Measurements from ENCODE around the gene LRMDA.

DNA sequence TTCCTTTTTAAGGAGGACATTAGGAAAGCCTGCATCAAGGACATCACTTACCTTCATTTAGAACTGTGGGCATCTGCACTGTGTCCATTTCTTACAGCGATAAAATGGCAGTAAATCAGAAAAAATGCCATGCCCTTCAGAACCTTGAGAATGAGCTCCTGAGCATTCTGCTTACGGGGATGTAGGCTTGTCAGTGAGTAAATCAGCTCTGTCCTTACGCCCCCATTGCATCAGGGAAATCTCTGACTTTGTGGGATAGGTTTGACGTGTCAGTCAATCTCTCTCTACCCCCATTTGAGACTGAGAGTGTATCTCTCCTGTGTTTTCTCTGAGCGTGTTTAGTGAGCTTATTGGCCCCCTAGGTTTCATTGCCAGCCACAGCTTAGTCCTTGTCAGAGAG lies 837.1 kb downstream of the LRMDA start:
- no peak for TF ChIP-seq EZH2 (IDR thresholded peaks at IDR 0.05; ENCODE audit: low read length)
- TF ChIP-seq, protein P1, sequence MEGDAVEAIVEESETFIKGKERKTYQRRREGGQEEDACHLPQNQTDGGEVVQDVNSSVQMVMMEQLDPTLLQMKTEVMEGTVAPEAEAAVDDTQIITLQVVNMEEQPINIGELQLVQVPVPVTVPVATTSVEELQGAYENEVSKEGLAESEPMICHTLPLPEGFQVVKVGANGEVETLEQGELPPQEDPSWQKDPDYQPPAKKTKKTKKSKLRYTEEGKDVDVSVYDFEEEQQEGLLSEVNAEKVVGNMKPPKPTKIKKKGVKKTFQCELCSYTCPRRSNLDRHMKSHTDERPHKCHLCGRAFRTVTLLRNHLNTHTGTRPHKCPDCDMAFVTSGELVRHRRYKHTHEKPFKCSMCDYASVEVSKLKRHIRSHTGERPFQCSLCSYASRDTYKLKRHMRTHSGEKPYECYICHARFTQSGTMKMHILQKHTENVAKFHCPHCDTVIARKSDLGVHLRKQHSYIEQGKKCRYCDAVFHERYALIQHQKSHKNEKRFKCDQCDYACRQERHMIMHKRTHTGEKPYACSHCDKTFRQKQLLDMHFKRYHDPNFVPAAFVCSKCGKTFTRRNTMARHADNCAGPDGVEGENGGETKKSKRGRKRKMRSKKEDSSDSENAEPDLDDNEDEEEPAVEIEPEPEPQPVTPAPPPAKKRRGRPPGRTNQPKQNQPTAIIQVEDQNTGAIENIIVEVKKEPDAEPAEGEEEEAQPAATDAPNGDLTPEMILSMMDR (optimal IDR thresholded peaks at IDR 0.05 in 1 of 3, IDR thresholded peaks at IDR 0.05 in 1 of 3, conservative IDR thresholded peaks at IDR 0.05 in 1 of 3; ENCODE audit: extremely low read depth in 1 of 3, insufficient read depth in 2 of 3, low read length in 3 of 3) = no peak

Data from keratinocyte (primary cell).